CD4-positive, alpha-beta T cell treated with Interferon alpha-2 for 1 hour (primary cell): ENCODE measurements around the gene ZNF845.
A peak's percentile ranks its signal among the peaks of the same experiment; 100 is the strongest.
"Not testable (repeated sequence)": the region's sequence is repeated elsewhere in the genome, so short reads cannot be mapped to it uniquely, and the experiment has no call there.

Experiments used
- DNase-seq, 2 donors: peaks; one replicate each; pipeline ENCODE4 v3.0.0-alpha.2; 2020 to 2022

ZNF845 gene

DNA sequence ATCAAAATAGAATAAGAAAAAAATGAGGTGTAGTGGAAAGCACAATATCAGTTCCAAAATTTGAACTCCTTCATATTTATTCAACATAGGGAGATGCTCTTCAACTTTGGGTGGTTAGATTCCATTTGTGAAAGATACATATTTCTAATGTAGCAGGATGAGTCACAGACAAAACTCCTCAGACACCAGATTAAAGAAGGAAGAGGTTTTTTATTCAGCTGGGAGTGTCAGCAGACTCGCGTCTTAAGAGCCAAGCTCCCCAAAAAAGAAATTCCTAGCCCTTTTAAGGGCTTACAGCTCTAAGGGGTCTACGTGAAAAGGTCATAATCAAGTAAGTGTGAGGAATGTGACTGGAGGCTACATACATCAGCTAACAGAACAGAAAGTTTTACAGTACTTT lies 54.6 kb downstream of the ZNF845 start:
- DNase-seq, result no peak

DNA sequence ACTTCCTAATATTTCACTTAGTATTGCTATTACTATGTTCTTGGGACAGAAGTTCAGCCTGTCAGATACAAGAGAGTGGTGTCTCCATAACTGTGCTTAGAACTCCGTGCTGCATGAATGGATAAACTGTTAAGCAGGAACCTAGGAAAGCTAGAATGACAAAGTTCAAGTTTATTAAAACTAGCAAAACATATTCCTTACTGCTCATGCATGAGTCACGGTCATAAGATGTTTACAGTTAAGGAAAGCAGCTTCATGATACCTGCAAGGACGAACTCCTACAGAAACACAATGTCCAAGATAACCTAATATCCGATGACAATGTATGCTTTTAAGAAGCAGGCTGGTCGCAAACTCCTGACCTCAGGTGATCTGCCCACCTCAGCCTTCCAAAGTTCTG lies 55.4 kb downstream of the ZNF845 start:
- DNase-seq, result no peak

DNA sequence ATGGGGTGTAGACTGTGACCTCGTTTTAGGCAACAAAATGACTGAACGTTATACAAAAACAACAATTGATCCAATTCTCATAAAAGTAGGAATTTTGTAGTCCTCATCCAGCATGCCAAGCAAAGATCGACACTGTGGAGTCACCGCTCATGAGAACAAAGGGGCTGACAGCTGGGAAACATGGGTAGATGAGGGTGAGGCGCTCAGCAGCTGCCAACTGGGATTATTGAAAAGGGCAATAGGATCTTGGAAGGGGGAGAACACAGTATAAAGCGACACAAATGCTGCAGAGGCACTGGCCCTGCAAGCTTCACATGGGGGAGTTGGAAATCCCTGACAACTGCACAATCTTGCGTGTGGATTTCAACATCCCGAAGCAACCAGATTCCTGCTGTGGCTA lies 56.0 kb downstream of the ZNF845 start:
- DNase-seq, result no peak

DNA sequence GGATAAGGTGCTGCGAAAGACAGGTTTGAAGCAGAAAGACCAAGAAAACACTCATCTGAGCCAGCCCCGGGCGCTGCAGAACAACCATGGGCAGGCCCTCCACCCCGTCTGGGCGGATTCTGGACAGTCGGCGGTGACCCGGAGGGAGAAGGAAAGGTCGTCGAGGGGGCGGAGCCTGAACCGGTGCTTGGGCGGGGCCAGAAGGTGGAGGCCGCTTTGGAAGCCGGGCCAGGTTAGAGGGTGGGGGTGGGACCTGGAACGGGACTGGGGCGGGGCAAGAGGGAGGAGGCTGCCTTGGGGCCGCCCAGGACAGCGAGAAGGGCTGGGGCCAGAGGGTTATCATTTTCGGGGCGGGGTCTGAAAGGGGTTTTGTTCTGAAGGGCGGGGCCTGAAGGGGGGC lies 56.4 kb downstream of the ZNF845 start:
- DNase-seq, result no peak

DNA sequence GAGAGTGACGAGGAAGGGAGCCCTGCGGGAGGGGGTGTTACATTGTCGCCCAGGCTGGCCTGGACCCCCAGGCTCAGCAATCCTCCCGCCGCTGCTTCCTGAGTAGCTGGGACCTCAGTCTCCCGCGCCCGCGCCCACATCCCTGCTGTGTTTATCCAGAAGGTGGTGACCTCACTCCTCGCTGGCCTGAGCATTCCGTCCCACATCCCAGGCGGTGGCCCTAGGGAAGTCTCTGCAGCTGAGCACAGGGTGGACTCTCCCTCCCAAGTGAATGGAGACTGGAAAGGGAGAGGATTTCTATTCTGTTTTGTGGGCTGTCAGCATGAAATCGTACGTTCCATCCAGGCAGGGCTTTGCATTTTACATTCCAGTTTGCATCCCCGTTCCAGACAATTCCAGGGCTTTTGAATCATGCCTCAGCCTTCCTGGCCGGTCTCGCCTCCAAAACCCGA lies 61.0 kb downstream of the ZNF845 start:
- no peak for DNase-seq

DNA sequence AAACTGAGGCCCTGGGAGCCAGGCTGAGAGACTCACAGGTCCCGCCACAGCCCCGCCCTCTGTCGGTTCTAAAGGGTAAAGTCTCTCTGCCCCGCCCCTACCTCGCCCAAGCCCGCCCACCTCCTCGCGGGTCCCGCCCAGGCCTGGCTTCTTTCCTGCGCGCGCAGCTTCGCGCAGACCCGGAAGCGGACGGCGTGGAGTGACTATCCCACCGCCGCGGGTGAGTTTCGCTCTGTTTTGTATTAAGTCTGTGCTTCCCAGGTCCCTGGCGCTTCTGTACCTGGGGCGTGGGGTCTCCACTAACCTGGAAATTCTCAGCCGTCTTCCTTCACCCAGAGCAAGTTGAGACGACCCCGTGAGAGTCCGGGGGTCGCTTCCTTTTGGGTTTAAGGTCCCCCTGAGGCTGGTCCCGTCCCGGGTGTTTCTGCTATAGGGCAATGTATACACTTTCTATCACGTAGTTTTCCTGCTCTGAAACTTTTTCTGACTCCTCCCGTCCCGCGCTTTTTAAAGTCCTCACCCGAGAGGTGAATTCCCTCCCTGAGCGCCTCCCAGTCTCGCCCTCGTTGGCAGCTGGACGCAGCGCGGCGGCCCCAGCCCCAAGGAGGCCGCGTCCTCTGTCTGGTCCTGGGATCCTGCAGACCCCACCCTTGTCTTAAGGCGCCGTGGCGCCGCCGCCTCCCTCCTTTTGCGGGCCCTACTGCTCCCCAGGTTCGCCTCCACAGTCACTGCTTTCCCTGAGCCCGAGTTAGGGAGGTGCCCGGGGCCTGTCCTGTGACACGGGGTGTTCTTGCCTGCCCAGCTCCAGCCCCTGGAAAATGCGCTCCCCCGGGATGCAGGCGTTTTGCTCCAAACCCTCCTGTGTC lies 61.7 kb downstream of the ZNF845 start, which contains the start of gene ZNF765:
ZNF765 (plus strand) TSS at position 176 of the 866 bp plus-strand sequence. CDS start 2,867 bp downstream, outside the sequence.
- peak; percentile 93 to 96 for DNase-seq

DNA sequence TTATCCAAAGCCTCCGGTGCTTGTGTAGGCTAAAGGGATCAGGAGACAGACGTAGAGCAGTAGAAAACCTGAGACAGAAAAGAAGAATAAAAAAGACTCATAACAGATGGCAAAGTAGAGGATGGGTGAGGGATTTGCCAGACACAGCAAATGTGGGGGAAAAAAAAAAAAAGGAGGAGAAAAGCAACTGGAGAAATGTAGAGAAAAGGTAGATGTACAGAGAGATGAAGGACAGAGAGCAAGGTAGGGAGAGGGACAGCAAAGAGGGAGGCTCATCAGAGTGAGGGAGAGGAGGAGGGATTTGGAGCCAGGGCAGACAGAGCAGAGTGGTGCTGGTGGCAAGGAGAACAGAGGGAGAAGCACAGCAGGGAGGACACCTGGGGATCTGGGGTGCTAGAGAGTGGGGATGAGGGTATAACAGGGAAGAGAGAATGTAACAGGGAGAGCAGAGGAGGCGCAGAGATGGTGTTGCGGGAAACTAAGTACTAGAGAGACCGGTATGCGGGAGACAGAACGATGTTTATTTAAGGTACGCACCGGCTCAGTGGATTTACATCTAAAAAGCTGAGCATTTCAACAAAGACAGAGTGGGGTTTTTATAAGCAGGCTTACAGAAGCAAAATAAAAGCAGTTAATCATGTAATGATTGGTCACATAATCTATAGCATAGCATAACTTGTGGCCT lies 62.4 kb downstream of the ZNF845 start:
- not testable (repeated sequence) for DNase-seq

DNA sequence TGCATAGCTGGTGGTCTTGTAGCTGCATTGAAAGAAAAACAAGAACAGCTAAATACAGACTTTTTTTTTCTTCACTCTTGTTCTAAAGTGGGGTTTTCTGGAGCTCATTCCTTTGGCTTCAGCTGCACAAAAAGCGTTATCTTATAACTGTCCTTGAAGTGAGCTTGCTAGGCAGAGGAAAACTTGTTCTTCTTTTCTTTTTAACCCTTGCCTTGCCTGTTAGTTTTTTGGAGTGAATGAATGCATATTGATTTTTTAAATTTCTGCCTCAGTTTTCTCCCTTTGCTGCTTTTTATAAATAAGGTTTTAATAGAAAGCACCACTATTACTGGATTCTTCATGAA lies 62.9 kb downstream of the ZNF845 start:
- DNase-seq, result no peak

DNA sequence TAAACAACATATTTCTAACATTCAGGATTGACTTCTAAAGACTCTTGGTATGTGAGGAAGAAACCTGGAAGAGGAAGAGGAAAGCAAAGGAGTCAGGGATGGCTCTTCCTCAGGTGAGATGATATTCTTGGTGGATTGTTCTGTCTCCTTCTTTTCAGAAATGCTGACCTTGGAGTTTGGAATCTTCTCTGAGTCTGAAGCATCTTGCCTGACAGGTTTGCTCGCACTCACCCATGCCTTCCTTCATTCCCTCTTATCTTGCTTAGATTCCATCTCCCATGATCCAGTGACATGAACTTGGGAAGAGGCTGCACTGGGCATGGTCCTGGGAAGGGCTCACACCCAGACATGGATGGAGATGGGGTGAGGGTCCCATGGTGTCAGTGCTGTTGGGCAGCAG lies 64.4 kb downstream of the ZNF845 start:
- not testable (repeated sequence) for DNase-seq
